Inflammatory macrophage (primary cell): ENCODE measurements around the gene ZNF821.
"Not testable (repeated sequence)": the region's sequence is repeated elsewhere in the genome, so short reads cannot be mapped to it uniquely, and the experiment has no call there.

Source experiments
- DNase-seq, 2 donors: peaks; one replicate each; pipeline ENCODE4 v3.0.0-alpha.2; 2020 to 2022

The ZNF821 gene

GRCh38 chr16:71855937-71856662 lies 27.9 kb downstream of the ZNF821 start:
- no peak for DNase-seq

GRCh38 chr16:71854369-71854948 lies 29.5 kb downstream of the ZNF821 start:
- no peak for DNase-seq

- DNase-seq = no peak
Observed at GRCh38 chr16:71853413-71853812, 30.6 kb downstream of the ZNF821 start.

- DNase-seq = no peak
Observed at GRCh38 chr16:71852561-71852960, 31.4 kb downstream of the ZNF821 start.

GRCh38 chr16:71852158-71852557 lies 31.8 kb downstream of the ZNF821 start:
- DNase-seq = no peak

GRCh38 chr16:71851746-71852145 lies 32.2 kb downstream of the ZNF821 start:
- DNase-seq = no peak

- DNase-seq = no peak
Observed at GRCh38 chr16:71848622-71849021, 35.4 kb downstream of the ZNF821 start.

GRCh38 chr16:71847096-71847495 lies 36.9 kb downstream of the ZNF821 start:
- no peak for DNase-seq

GRCh38 chr16:71846431-71846830 lies 37.6 kb downstream of the ZNF821 start:
- no peak for DNase-seq

GRCh38 chr16:71845639-71846430 lies 38.1 kb downstream of the ZNF821 start, which contains the start of gene ATXN1L:
Gene ATXN1L, plus strand, starts transcription at chr16:71845976. Its CDS starts 3,765 bp downstream, at chr16:71849741.
- DNase-seq = peak; percentile 95 to 96

- DNase-seq = no peak
Observed at GRCh38 chr16:71843572-71843971, 40.4 kb downstream of the ZNF821 start.

GRCh38 chr16:71840052-71840451 lies 43.9 kb downstream of the ZNF821 start:
- no peak for DNase-seq

- DNase-seq = no peak
Observed at GRCh38 chr16:71837150-71837549, 46.8 kb downstream of the ZNF821 start.

GRCh38 chr16:71834291-71834690 lies 49.7 kb downstream of the ZNF821 start:
- no peak for DNase-seq

- not testable (repeated sequence) for DNase-seq
Observed at GRCh38 chr16:71832112-71832511, 51.9 kb downstream of the ZNF821 start.

- DNase-seq = not testable (repeated sequence)
Observed at GRCh38 chr16:71831698-71832097, 52.3 kb downstream of the ZNF821 start.

GRCh38 chr16:71830359-71830758 lies 53.6 kb downstream of the ZNF821 start:
- DNase-seq = no peak

GRCh38 chr16:71826533-71827017 lies 57.4 kb downstream of the ZNF821 start:
- no peak for DNase-seq

GRCh38 chr16:71817155-71817500 lies 66.9 kb downstream of the ZNF821 start:
- DNase-seq = not testable (repeated sequence)

GRCh38 chr16:71811261-71811803 lies 72.7 kb downstream of the ZNF821 start:
- DNase-seq = no peak

- DNase-seq = peak; percentile 63 to 65
Observed at GRCh38 chr16:71810155-71810530, 73.8 kb downstream of the ZNF821 start.
